ENCODE measurements around the gene GFRA3. TPM values are rescaled to one million over a fixed set of nuclear protein-coding genes. Genes with fewer than 3 reads are reported as not detected.

GFRA3 gene
- total RNA-seq, 4 donors from 2014 or later: 0.42 to 1.6 TPM; not detected in 2

- DNase-seq (ENCODE audit: low spot score in 2 of 2): no peak
- intact Hi-C loops (cut with DNase I; ENCODE audit: low total_unique reads): no loop called here
- no peak overlapping the region for H3K4me3 ChIP-seq (ENCODE audit: low read depth, poor library complexity, severe bottlenecking)
- no peak for TF ChIP-seq POLR2A (IDR thresholded peaks at IDR 0.05)
- TF ChIP-seq, protein P1, sequence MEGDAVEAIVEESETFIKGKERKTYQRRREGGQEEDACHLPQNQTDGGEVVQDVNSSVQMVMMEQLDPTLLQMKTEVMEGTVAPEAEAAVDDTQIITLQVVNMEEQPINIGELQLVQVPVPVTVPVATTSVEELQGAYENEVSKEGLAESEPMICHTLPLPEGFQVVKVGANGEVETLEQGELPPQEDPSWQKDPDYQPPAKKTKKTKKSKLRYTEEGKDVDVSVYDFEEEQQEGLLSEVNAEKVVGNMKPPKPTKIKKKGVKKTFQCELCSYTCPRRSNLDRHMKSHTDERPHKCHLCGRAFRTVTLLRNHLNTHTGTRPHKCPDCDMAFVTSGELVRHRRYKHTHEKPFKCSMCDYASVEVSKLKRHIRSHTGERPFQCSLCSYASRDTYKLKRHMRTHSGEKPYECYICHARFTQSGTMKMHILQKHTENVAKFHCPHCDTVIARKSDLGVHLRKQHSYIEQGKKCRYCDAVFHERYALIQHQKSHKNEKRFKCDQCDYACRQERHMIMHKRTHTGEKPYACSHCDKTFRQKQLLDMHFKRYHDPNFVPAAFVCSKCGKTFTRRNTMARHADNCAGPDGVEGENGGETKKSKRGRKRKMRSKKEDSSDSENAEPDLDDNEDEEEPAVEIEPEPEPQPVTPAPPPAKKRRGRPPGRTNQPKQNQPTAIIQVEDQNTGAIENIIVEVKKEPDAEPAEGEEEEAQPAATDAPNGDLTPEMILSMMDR (IDR thresholded peaks at IDR 0.05): no peak
- WGBS, 2 donors: 100% methylated on average over 1 of the region's 1 CpG
Measured at GRCh38 chr5:138238034-138238433, 36.4 kb downstream of the GFRA3 start.

- WGBS, 2 donors: 82 to 88% methylated on average over 2 of the region's 2 CpGs
- TF ChIP-seq, protein P1 (IDR thresholded peaks at IDR 0.05): no peak
- no peak for TF ChIP-seq POLR2A (IDR thresholded peaks at IDR 0.05)
- DNase-seq (ENCODE audit: low spot score in 2 of 2): no peak
- intact Hi-C loops (cut with DNase I; ENCODE audit: low total_unique reads): no loop called here
- no peak overlapping the region for H3K4me3 ChIP-seq (ENCODE audit: low read depth, poor library complexity, severe bottlenecking)
Measured at GRCh38 chr5:138234651-138235050, 39.8 kb downstream of the GFRA3 start.

GRCh38 chr5:138233280-138233679 is 41.1 kb downstream of the GFRA3 start:
- intact Hi-C loops (cut with DNase I; ENCODE audit: low total_unique reads): no loop called here
- DNase-seq (ENCODE audit: low spot score in 2 of 2): no peak
- TF ChIP-seq POLR2A (IDR thresholded peaks at IDR 0.05): no peak
- TF ChIP-seq, protein P1 (IDR thresholded peaks at IDR 0.05): no peak
- H3K4me3 ChIP-seq (ENCODE audit: low read depth, poor library complexity, severe bottlenecking): no peak overlapping the region
- 77 to 80% methylated on average over 2 of the region's 2 CpGs for WGBS, 2 donors

DNA sequence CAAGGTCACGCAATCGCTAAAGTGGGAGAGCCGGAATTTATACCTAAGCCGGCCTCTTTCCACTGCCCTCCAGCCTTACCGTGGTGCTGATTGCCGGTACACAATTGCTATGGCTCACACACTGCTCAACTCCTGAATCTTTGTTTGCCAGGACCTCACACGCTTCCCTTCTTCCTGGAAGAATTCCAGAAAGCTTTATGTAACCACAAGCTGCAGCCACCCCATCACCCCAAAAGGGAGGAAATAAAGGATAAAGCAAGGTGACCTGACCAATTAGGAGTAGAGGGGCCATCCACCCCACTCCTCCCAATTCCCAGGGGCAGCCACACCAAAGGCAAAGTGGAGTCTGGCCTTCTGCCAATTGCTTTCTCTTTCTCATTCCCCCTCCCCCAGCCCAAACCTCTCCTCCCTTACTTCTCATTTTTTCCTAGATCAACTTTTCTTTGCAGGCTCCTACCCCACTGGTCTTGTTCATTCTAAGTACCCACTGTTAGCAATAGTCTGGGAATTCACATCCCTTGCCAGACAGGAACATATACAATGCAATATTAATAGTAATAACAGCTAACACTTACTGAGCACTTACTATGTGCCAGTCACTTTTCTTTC is 43.3 kb downstream of the GFRA3 start:
- DNase-seq (ENCODE audit: low spot score in 2 of 2): no peak
- TF ChIP-seq, protein P1 (IDR thresholded peaks at IDR 0.05): no peak
- H3K4me3 ChIP-seq (ENCODE audit: low read depth, poor library complexity, severe bottlenecking): no peak overlapping the region
- WGBS, 2 donors: 43 to 47% methylated on average over 7 of the region's 7 CpGs
- intact Hi-C loops (cut with DNase I; ENCODE audit: low total_unique reads): no loop called here

GRCh38 chr5:138230261-138230660 is 44.2 kb downstream of the GFRA3 start:
- no peak overlapping the region for H3K4me3 ChIP-seq (ENCODE audit: low read depth, poor library complexity, severe bottlenecking)
- TF ChIP-seq POLR2A (IDR thresholded peaks at IDR 0.05): no peak
- TF ChIP-seq, protein P1 (IDR thresholded peaks at IDR 0.05): no peak
- no peak for DNase-seq (ENCODE audit: low spot score in 2 of 2)
- intact Hi-C loops (cut with DNase I; ENCODE audit: low total_unique reads): no loop called here

GRCh38 chr5:138229387-138229786 is 45.0 kb downstream of the GFRA3 start:
- intact Hi-C loops (cut with DNase I; ENCODE audit: low total_unique reads): no loop called here
- 74 to 83% methylated on average over 6 of the region's 6 CpGs for WGBS, 2 donors
- TF ChIP-seq, protein P1 (IDR thresholded peaks at IDR 0.05): no peak
- TF ChIP-seq POLR2A (IDR thresholded peaks at IDR 0.05): no peak
- no peak overlapping the region for H3K4me3 ChIP-seq (ENCODE audit: low read depth, poor library complexity, severe bottlenecking)
- DNase-seq (ENCODE audit: low spot score in 2 of 2): no peak
